H9 (cell line): ENCODE data around the gene GUCY1A1. TPM values are rescaled to one million over a fixed set of nuclear protein-coding genes. Genes with fewer than 3 reads are reported as not detected.

Source experiments
- DNase-seq: peaks from one replicate; pipeline ENCODE4 v3.0.0-alpha.2; 2017
- H2AFZ ChIP-seq: one replicate; pipeline ENCODE4 v1.6.1; 2013; ENCODE audit warnings: mild to moderate bottlenecking, low read length, control low read depth, moderate library complexity
- H2AK5ac ChIP-seq: 2 replicates; pipeline ENCODE4 v1.6.1; 2013; ENCODE audit warnings: low read length, control low read depth, mixed read lengths; ENCODE audit not compliant: insufficient read length
- H2BK120ac ChIP-seq: one replicate; pipeline ENCODE4 v1.6.1; 2013; ENCODE audit warnings: low read depth, mild to moderate bottlenecking, low read length, control low read depth, inconsistent platforms; ENCODE audit not compliant: poor library complexity, severe bottlenecking
- H2BK12ac ChIP-seq: 2 replicates; pipeline ENCODE4 v1.6.1; 2013; ENCODE audit warnings: low read length, control low read depth, mixed read lengths, low read depth; ENCODE audit not compliant: insufficient read length
- H2BK15ac ChIP-seq: 2 replicates; pipeline ENCODE4 v1.6.1; 2013; ENCODE audit warnings: low read depth, low read length, control low read depth
- H2BK20ac ChIP-seq: one replicate; pipeline ENCODE4 v1.6.1; 2013; ENCODE audit warnings: low read depth, mild to moderate bottlenecking, low read length, control low read depth, inconsistent platforms; ENCODE audit not compliant: poor library complexity, severe bottlenecking
- H2BK5ac ChIP-seq: 2 replicates; pipeline ENCODE4 v1.6.1; 2013; ENCODE audit warnings: low read length, control low read depth, mixed read lengths; ENCODE audit not compliant: insufficient read length
- H3K14ac ChIP-seq: 2 replicates; pipeline ENCODE4 v1.6.1; 2013; ENCODE audit warnings: low read length, control low read depth; ENCODE audit not compliant: insufficient read depth
- H3K18ac ChIP-seq: 2 replicates; pipeline ENCODE4 v1.6.1; 2013; ENCODE audit warnings: low read depth, mild to moderate bottlenecking, mixed read lengths, low read length, control low read depth; ENCODE audit not compliant: insufficient read length
- H3K23ac ChIP-seq: 2 replicates; pipeline ENCODE4 v1.6.1; 2013; ENCODE audit warnings: low read length, control low read depth, mixed read lengths, low read depth; ENCODE audit not compliant: insufficient read length
- H3K23me2 ChIP-seq: 2 replicates; pipeline ENCODE4 v1.6.1; 2013; ENCODE audit warnings: low read depth, mild to moderate bottlenecking, mixed read lengths, low read length, control low read depth; ENCODE audit not compliant: insufficient read length, poor library complexity, severe bottlenecking
- H3K27ac ChIP-seq: 2 replicates; pipeline ENCODE4 v1.5.1; 2013; ENCODE audit warnings: low read length, control low read depth, mixed read lengths, low read depth; ENCODE audit not compliant: insufficient read length
- H3K27me3 ChIP-seq: 2 replicates; pipeline ENCODE4 v1.6.1; 2013; ENCODE audit warnings: low read length, control low read depth, inconsistent platforms; ENCODE audit not compliant: insufficient read depth
- H3K4ac ChIP-seq: 2 replicates; pipeline ENCODE4 v1.6.1; 2013; ENCODE audit warnings: low read depth, mild to moderate bottlenecking, control low read depth, inconsistent platforms, low read length, moderate library complexity
- H3K4me1 ChIP-seq: 2 replicates; pipeline ENCODE4 v1.6.1; 2013; ENCODE audit warnings: low read length, control low read depth, inconsistent platforms; ENCODE audit not compliant: insufficient read depth
- H3K4me2 ChIP-seq: 2 replicates; pipeline ENCODE4 v1.6.1; 2013; ENCODE audit warnings: low read length, control low read depth, mixed read lengths; ENCODE audit not compliant: insufficient read length, insufficient read depth
- H3K56ac ChIP-seq: 2 replicates; pipeline ENCODE4 v1.6.1; 2013; ENCODE audit warnings: low read depth, mild to moderate bottlenecking, mixed read lengths, low read length, control low read depth; ENCODE audit not compliant: insufficient read length
- H3K79me1 ChIP-seq: 2 replicates; pipeline ENCODE4 v1.6.1; 2013; ENCODE audit warnings: low read depth, mild to moderate bottlenecking, moderate library complexity, low read length, control low read depth, inconsistent platforms; ENCODE audit not compliant: insufficient read depth, poor library complexity, severe bottlenecking
- H3K79me2 ChIP-seq: 2 replicates; pipeline ENCODE4 v1.6.1; 2013; ENCODE audit warnings: low read length, control low read depth, inconsistent platforms; ENCODE audit not compliant: insufficient read depth
- H3K9ac ChIP-seq: 2 replicates; pipeline ENCODE4 v1.6.1; 2013; ENCODE audit warnings: low read length, control low read depth, mixed read lengths; ENCODE audit not compliant: insufficient read length; ENCODE audit errors: extremely low read depth
- H3K9me3 ChIP-seq: one replicate; pipeline ENCODE4 v1.6.1; 2013; ENCODE audit warnings: low read depth, low read length, inconsistent platforms; ENCODE audit not compliant: control insufficient read depth
- H3T11ph ChIP-seq: one replicate; pipeline ENCODE4 v1.6.1; 2013; ENCODE audit warnings: mild to moderate bottlenecking, low read length, control low read depth, inconsistent platforms
- H4K20me1 ChIP-seq: one replicate; pipeline ENCODE4 v1.6.1; 2013; ENCODE audit not compliant: control insufficient read depth, insufficient read length, insufficient read depth
- H4K5ac ChIP-seq: 2 replicates; pipeline ENCODE4 v1.6.1; 2013; ENCODE audit warnings: low read depth, mild to moderate bottlenecking, mixed read lengths, low read length, control low read depth; ENCODE audit not compliant: insufficient read length
- H4K8ac ChIP-seq: replicated peaks from 2 replicates; pipeline ENCODE4 v1.6.1; 2013; ENCODE audit warnings: low read length, control low read depth, mixed read lengths, low read depth; ENCODE audit not compliant: insufficient read length
- H4K91ac ChIP-seq: 2 replicates; pipeline ENCODE4 v1.6.1; 2013; ENCODE audit warnings: low read depth, mild to moderate bottlenecking, moderate library complexity, mixed read lengths, low read length, control low read depth; ENCODE audit not compliant: insufficient read length
- H3K27ac Mint-ChIP-seq, 3 experiments: 2 replicates in 2 of 3; 3 replicates in 1 of 3; pipeline ENCODE4 v1.8.0; 2020 to 2021; ENCODE audit warnings: mixed read lengths in 3 of 3, mild to moderate bottlenecking in 1 of 3, moderate library complexity in 1 of 3
- H3K27me3 Mint-ChIP-seq: 2 replicates; pipeline ENCODE4 v1.8.0; 2021; ENCODE audit warnings: low read depth, mild to moderate bottlenecking, moderate library complexity, mixed read lengths
- H3K36me3 Mint-ChIP-seq, 3 experiments: 2 replicates in 2 of 3; 3 replicates in 1 of 3; pipeline ENCODE4 v1.8.0; 2020 to 2021; ENCODE audit warnings: low read depth in 3 of 3, mixed read lengths in 3 of 3; ENCODE audit not compliant: insufficient read depth in 1 of 3
- H3K4me1 Mint-ChIP-seq, 2 experiments: 2 replicates each; pipeline ENCODE4 v1.8.0; 2020; ENCODE audit warnings: mixed read lengths in 2 of 2
- H3K4me3 Mint-ChIP-seq, 2 experiments: 2 replicates in 1 of 2; 3 replicates in 1 of 2; pipeline ENCODE4 v1.8.0; 2020 to 2021; ENCODE audit warnings: mild to moderate bottlenecking in 2 of 2, mixed read lengths in 2 of 2, moderate library complexity in 1 of 2
- H3K9me3 Mint-ChIP-seq, 2 experiments: 2 replicates in 1 of 2; 3 replicates in 1 of 2; pipeline ENCODE4 v1.8.0; 2020; ENCODE audit warnings: mild to moderate bottlenecking in 2 of 2, mixed read lengths in 2 of 2, moderate library complexity in 1 of 2
- CTCF ChIP-seq: fragments of 200-600 bp; sonication (generic); conservative IDR thresholded peaks from 3 replicates; pipeline ENCODE4 v1.8.0; 2021; ENCODE audit warnings: antibody characterized with exemption, mild to moderate bottlenecking
- WGBS: extraction: QIAGEN DNeasy Blood & Tissue Kit; methylation state at CpG from one replicate; pipeline ENCODE4 v1.1.7; 2013; ENCODE audit warnings: missing lambda C conversion rate, low lambda C conversion rate, mixed read lengths; ENCODE audit not compliant: insufficient read length; ENCODE audit errors: extremely low coverage; 5-methylcytosine and 5-hydroxymethylcytosine counted together
- total RNA-seq: library from RNA; stranded (reverse); gene quantifications from 2 replicates; pipeline ENCODE4 v1.2.1, GENCODE V29; 2021

The GUCY1A1 gene
- total RNA-seq, 1 experiment from 2014 or later: not detected

- no peak for DNase-seq
- TF ChIP-seq CTCF: no peak
- no peaks in the 10 kb centered on the region for H3K27me3 ChIP-seq
- H3K27ac ChIP-seq: no peak overlapping the region
- H3K23me2 ChIP-seq: no peaks in the 10 kb centered on the region
- no peaks in the 10 kb centered on the region; the same call in 1 of the 2 replicates for H3K4me1 ChIP-seq
- H2BK5ac ChIP-seq: no peak overlapping the region
- H2AK5ac ChIP-seq: no peak overlapping the region
- H3K79me1 ChIP-seq: no peaks in the 10 kb centered on the region
- H3K79me2 ChIP-seq: no peaks in the 10 kb centered on the region
- no peak overlapping the region for H3K4me3 Mint-ChIP-seq
- no peak overlapping the region for H3K23ac ChIP-seq
- H2AFZ ChIP-seq: no peak overlapping the region
- H3K4me1 Mint-ChIP-seq: no peaks in the 10 kb centered on the region
- H3K14ac ChIP-seq: no peak overlapping the region
- no peak overlapping the region for H3K9ac ChIP-seq
- H3K27me3 Mint-ChIP-seq: no peaks in the 10 kb centered on the region
- H2BK120ac ChIP-seq: no peak overlapping the region
- H4K20me1 ChIP-seq: no peaks in the 10 kb centered on the region
- H4K91ac ChIP-seq: no peak overlapping the region
- no peak overlapping the region for H3K18ac ChIP-seq
- no peak overlapping the region for H3K56ac ChIP-seq
- H2BK20ac ChIP-seq: no peak overlapping the region
- WGBS: no CpG with 5 or more reads among the region's 4 CpGs
- H3K4ac ChIP-seq: no peak overlapping the region
- H2BK12ac ChIP-seq: no peak overlapping the region
- no peaks in the 10 kb centered on the region for H3K9me3 ChIP-seq
- H3K4me2 ChIP-seq: no peak overlapping the region
- H2BK15ac ChIP-seq: no peak overlapping the region
- H3T11ph ChIP-seq: no peak overlapping the region
- H3K9me3 Mint-ChIP-seq: no peaks in the 10 kb centered on the region; a peak in 1 of 5 replicates
- H3K36me3 Mint-ChIP-seq: peaks cover 0 to 2% (median 0%) of the 10 kb centered on the region in 3 experiments; a peak in 1 of 7 replicates
- H4K5ac ChIP-seq: no peak overlapping the region
- H3K27ac Mint-ChIP-seq: no peak overlapping the region
- H4K8ac ChIP-seq: no peak overlapping the region
These were observed 34.3 kb upstream of the GUCY1A1 start for GRCh38 chr4:155632310-155632840.
